Measurements from ENCODE around the gene SMURF2. TPM values are rescaled to one million over a fixed set of nuclear protein-coding genes. Genes with fewer than 3 reads are reported as not detected.

Gene SMURF2
- total and polyA plus RNA-seq, 9 of the 15 experiments (the other 6 are each of a cell fraction or from before 2014, with no cell fraction given) = 3.8 to 22.0 (median 14.8) TPM

DNA sequence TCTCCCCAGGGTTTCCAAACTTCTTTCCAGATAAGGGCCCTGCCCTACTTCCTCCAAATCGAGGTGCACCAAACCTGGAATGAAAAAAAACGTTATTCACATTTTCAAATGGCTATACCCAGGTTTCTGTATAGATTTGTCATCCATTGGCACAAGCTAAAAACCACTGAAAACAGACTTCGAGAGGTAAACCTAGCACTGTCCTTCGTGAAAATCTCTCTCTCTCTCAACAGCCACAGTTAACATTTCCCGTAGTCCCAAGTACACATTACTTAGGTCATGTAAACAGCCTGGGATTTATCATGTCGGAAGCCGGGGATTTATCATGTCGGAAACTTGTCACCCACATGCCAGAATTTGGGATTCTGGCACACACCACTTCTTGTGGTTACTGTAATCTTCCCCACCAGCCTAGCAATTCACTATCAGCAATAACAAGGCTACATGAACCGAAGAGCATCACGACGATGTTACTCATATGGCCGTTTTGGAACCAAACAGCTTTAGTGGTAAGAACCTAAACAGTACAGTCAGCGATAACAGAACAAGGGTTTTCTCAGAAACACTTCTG is 157.3 kb downstream of the SMURF2 start (continued):
- TF ChIP-seq BMI1 (IDR thresholded peaks at IDR 0.05; ENCODE audit: low read length) (no peak), SMAD4 (CRISPR knock-in tag; conservative IDR thresholded peaks at IDR 0.05) (no peak), XRCC4 (IDR thresholded peaks at IDR 0.05; ENCODE audit: extremely low read depth, insufficient read depth, insufficient read length) (no peak), ZBTB8A (IDR thresholded peaks at IDR 0.05; ENCODE audit: partially characterized antibody) (no peak), BRD4 (IDR thresholded peaks at IDR 0.05) (no peak), HDAC1 (IDR thresholded peaks at IDR 0.05) (peak in 1 of 2 experiments; percentile 22; a peak in 1 of 4 replicates), KAT2B (IDR thresholded peaks at IDR 0.05; ENCODE audit: low read depth, low read length) (no peak), L3MBTL2 (IDR thresholded peaks at IDR 0.05) (no peak), DNMT1 (IDR thresholded peaks at IDR 0.05) (no peak), CBFA2T3 (IDR thresholded peaks at IDR 0.05) (peak; percentile 88), RAD21 (CRISPR knock-in tag; conservative IDR thresholded peaks at IDR 0.05 in 1 of 2, IDR thresholded peaks at IDR 0.05 in 1 of 2) (no peak), ZNF695 (CRISPR knock-in tag; IDR thresholded peaks at IDR 0.05) (no peak), ZNF212 (CRISPR knock-in tag; IDR thresholded peaks at IDR 0.05) (no peak), SMARCC2 (IDR thresholded peaks at IDR 0.05; ENCODE audit: low read depth) (no peak), PTTG1 (tag; IDR thresholded peaks at IDR 0.05; ENCODE audit: low read depth) (no peak), OTX1 (CRISPR knock-in tag; IDR thresholded peaks at IDR 0.05) (no peak), PRMT5 (CRISPR knock-in tag; IDR thresholded peaks at IDR 0.05) (no peak), ZNF184 (CRISPR knock-in tag; IDR thresholded peaks at IDR 0.05) (no peak), FOXA1 (IDR thresholded peaks at IDR 0.05; ENCODE audit: borderline replicate concordance) (no peak), EWSR1 (IDR thresholded peaks at IDR 0.05; ENCODE audit: borderline replicate concordance, low read depth, partially characterized antibody) (no peak), ZZZ3 (IDR thresholded peaks at IDR 0.05) (no peak)
- TF ChIP-seq, protein P1, sequence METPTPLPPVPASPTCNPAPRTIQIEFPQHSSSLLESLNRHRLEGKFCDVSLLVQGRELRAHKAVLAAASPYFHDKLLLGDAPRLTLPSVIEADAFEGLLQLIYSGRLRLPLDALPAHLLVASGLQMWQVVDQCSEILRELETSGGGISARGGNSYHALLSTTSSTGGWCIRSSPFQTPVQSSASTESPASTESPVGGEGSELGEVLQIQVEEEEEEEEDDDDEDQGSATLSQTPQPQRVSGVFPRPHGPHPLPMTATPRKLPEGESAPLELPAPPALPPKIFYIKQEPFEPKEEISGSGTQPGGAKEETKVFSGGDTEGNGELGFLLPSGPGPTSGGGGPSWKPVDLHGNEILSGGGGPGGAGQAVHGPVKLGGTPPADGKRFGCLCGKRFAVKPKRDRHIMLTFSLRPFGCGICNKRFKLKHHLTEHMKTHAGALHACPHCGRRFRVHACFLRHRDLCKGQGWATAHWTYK (CRISPR knock-in tag; IDR thresholded peaks at IDR 0.05) = no peak
- TF ChIP-seq, protein P2, sequence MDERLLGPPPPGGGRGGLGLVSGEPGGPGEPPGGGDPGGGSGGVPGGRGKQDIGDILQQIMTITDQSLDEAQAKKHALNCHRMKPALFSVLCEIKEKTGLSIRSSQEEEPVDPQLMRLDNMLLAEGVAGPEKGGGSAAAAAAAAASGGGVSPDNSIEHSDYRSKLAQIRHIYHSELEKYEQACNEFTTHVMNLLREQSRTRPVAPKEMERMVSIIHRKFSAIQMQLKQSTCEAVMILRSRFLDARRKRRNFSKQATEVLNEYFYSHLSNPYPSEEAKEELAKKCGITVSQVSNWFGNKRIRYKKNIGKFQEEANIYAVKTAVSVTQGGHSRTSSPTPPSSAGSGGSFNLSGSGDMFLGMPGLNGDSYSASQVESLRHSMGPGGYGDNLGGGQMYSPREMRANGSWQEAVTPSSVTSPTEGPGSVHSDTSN (CRISPR knock-in tag; IDR thresholded peaks at IDR 0.05; ENCODE audit: low read depth) = no peak
- TF ChIP-seq, protein P2 (tag; conservative IDR thresholded peaks at IDR 0.05; ENCODE audit: low read depth) = 0 out of 2 replicates have a peak, but pooled peaks have one; percentile 18
- TF ChIP-seq, protein P3, sequence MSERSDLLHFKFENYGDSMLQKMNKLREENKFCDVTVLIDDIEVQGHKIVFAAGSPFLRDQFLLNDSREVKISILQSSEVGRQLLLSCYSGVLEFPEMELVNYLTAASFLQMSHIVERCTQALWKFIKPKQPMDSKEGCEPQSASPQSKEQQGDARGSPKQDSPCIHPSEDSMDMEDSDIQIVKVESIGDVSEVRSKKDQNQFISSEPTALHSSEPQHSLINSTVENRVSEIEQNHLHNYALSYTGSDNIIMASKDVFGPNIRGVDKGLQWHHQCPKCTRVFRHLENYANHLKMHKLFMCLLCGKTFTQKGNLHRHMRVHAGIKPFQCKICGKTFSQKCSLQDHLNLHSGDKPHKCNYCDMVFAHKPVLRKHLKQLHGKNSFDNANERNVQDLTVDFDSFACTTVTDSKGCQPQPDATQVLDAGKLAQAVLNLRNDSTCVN (CRISPR knock-in tag; IDR thresholded peaks at IDR 0.05) = no peak
- TF ChIP-seq, protein P4, sequence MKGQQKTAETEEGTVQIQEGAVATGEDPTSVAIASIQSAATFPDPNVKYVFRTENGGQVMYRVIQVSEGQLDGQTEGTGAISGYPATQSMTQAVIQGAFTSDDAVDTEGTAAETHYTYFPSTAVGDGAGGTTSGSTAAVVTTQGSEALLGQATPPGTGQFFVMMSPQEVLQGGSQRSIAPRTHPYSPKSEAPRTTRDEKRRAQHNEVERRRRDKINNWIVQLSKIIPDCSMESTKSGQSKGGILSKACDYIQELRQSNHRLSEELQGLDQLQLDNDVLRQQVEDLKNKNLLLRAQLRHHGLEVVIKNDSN (CRISPR knock-in tag; IDR thresholded peaks at IDR 0.05) = no peak

All from K562 (cell line).